Astrocyte of the spinal cord (primary cell): ENCODE data around the gene ADAMTS2.

Source experiments
- DNase-seq: peaks from one replicate; pipeline ENCODE4 v3.0.0; 2011; ENCODE audit warnings: low read depth, low spot score
- H3K4me3 ChIP-seq: 2 replicates; pipeline ENCODE4 v1.5.1; 2011; ENCODE audit warnings: low read depth, mild to moderate bottlenecking, low read length, moderate library complexity
- in situ Hi-C: cut with HindIII; loops from 2 replicates; pipeline ENCODE4 v1.10.0; 2017; ENCODE audit warnings: low sequenced_read_pairs
- TF ChIP-seq, protein P1 (sequence below): IDR thresholded peaks from 2 replicates; pipeline ENCODE4 v1.5.1; 2012; ENCODE audit warnings: low read depth, mild to moderate bottlenecking, low read length, inconsistent platforms

Gene ADAMTS2

DNA sequence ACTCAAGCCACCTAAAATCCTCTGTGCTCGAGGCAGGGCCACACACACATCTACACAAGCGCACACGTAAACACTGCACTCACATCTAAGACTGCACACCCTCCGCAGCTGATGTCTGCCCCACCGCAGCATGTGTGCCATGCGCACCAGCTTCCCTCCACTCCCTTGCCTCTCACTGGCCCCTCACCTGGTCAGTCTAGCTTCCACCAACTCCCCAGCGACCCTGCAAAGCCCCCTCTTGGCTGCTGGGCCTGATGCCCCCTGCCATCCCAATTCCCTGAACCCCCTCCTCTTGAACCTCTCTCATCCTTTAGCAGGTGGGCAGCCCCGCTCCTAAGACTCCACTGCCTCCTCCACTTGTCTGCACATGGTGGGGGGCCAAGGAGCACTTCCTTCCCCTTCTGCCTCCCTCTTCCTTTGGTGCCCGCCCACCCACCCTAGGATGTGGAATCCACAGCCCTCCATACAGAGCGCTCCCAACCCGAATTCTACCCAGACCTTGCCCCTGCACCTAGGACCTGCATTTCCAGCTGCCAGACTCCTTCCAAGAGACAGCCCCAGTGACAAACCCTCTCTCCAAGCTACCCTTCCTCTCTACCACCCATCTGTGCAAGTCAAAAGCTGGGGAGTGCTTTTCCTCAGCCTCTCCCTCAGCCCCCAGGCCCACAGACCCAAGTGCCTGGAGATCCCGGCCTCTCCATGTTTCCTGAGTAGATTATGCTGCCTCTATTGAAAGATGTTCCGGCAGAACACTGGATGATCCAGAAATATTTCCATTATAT, 23.9 kb downstream of the ADAMTS2 start:
- TF ChIP-seq, protein P1, sequence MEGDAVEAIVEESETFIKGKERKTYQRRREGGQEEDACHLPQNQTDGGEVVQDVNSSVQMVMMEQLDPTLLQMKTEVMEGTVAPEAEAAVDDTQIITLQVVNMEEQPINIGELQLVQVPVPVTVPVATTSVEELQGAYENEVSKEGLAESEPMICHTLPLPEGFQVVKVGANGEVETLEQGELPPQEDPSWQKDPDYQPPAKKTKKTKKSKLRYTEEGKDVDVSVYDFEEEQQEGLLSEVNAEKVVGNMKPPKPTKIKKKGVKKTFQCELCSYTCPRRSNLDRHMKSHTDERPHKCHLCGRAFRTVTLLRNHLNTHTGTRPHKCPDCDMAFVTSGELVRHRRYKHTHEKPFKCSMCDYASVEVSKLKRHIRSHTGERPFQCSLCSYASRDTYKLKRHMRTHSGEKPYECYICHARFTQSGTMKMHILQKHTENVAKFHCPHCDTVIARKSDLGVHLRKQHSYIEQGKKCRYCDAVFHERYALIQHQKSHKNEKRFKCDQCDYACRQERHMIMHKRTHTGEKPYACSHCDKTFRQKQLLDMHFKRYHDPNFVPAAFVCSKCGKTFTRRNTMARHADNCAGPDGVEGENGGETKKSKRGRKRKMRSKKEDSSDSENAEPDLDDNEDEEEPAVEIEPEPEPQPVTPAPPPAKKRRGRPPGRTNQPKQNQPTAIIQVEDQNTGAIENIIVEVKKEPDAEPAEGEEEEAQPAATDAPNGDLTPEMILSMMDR, result no peak
- DNase-seq, result no peak
- in situ Hi-C loops, result no loop called here
- H3K4me3 ChIP-seq, result no peak overlapping the region

DNA sequence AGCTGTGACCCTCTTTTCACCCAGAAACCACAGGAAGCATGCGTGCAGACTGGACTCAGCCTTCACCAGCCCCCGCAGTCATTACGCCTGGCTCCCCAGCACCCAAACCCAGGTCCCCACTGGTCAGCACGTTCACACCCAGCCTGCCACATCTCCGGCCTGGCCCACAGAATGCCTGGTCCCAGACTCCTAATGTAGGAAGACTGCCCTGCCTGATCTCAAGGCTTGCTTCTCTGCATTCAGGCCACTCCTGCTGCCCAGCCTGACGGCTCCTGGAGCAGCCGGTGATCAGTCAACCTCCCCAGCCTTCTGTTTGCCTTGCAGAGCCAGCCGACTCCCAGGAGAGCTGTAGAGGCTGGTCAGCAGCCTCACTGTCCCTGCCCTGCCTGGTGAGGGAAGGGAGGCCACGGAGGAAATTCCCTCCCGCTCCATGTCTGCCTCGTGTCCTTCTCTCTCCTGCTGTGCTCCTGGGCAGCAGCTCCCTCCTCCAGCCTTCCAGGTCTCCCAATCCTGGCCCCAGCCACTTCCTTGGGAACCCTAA, 25.4 kb downstream of the ADAMTS2 start:
- no peak overlapping the region for H3K4me3 ChIP-seq
- TF ChIP-seq, protein P1, result no peak
- in situ Hi-C loops, result no loop called here
- DNase-seq, result peak; percentile 22

DNA sequence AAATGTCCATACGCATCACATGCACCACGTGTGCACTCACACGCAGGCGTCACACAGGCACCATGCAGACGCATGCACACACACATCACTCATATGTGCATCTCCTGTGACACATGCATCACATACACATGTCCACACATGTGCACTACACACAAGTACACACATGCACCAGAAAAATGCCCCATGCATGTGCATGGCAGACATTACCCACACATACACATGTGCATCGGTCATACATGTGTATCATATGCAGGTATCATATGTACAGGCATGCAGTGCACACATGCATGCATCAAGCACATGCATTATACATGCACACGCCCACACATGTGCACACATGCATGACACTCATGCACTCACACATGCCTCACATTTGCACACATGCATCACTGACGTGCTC, 26.1 kb downstream of the ADAMTS2 start:
- in situ Hi-C loops, result no loop called here
- H3K4me3 ChIP-seq, result no peak overlapping the region
- TF ChIP-seq, protein P1, result no peak
- DNase-seq, result no peak

DNA sequence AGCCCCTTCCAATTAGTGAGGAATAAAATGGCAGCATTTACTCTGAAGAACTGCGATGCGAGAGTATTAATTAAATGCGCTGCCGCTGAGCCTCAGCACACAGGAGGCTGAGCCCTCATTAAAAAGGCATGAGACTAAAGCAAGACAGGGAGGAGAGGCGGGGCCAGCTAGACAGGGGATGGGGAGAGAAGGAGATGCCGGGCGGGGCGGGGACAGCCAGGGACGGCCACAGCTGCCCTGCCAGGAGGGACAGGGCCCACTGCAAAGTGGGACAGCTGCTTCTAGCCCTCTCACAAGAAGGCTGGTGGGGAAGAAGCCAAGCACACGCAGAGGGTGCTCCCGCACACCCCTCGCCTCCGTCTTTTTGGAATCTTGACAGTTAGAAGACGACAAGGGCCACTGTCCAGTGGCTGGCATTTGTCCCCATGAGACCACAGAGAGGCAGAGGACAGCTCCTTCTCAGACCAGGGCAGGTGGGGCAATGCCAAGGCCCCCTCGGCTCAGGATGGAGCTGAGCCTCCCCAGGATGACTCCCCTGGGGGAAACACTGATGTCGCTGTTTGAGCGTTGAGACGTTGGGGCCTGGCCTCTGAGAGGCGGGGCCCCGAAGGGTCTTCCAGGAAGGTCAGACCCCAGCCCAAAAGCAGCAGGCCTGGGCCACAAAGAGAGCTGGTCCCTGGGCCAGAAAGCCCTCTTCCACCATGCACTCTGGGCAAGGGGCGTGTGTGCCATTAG, 26.9 kb downstream of the ADAMTS2 start:
- TF ChIP-seq, protein P1, result no peak
- H3K4me3 ChIP-seq, result no peak overlapping the region
- in situ Hi-C loops, result no loop called here
- DNase-seq, result no peak

DNA sequence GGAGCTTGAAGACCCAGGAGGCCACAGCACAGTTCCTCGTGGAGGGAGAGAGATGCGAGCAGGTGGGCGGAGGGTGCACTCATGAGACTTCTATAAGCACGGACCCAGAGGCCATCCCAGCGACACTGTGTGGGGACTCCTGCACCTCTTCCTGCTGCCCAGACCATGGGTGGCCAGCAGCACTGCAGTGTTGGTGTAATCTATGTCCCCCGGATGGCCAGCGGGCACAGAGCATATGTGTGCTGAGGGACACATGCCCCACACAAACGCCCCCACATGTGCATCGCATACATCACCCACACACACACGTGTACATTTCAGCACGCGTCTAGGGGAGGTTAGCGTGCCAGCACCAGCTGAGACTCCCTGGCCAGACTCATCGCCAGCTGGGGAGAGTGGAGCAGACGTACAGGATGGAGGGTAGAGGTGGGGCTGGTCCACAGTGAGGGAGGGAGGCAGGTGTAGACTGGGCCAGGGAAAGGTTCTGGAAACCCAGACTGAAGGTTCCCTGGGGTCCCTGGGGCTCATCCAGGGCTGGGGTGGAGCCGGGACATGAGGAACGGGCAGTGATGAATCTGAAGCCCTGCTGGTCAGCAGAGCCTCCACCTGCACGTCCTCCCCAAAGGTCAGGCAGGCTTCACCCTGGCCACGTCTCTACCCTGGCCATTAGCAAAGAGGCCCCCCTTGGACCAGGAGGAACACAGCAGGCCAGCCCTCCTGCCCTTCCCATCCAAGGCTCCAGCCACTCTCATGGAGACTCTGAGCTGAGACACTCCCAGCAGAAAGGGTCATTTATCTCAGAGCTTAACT, 27.6 kb downstream of the ADAMTS2 start:
- TF ChIP-seq, protein P1, result no peak
- no peak overlapping the region for H3K4me3 ChIP-seq
- in situ Hi-C loops, result no loop called here
- DNase-seq, result no peak

DNA sequence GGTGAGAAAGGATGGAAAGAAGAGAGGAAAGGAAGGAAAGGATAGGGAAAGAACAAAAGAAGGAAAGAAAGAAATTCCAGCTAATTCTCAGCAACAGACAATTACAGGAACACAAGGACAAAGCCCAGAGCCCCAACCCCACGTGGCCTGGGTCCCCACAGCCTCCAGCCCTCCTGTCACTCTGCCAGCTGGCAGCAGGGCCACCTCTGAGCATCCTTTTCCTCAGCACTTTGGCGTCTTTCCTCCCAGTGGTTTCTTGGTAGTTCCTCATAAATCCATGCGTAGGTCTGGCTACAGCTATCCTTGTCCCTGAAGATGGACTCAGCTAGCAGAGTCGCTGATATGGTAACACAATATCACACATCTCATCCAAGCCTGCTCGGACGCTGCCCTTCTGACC, 28.3 kb downstream of the ADAMTS2 start:
- TF ChIP-seq, protein P1, result no peak
- DNase-seq, result no peak
- H3K4me3 ChIP-seq, result no peak overlapping the region
- in situ Hi-C loops, result no loop called here
